A673 (cell line): ENCODE measurements around the gene ADCY5. TPM values are rescaled to one million over a fixed set of nuclear protein-coding genes. Genes with fewer than 3 reads are reported as not detected.
"Not testable (repeated sequence)": the region's sequence is repeated elsewhere in the genome, so short reads cannot be mapped to it uniquely, and the experiment has no call there.

Experiments used
- BruUV-seq: library from RNA; stranded (reverse); fragments of 400-500 nt; replicated peaks from 2 replicates; lab custom pipeline; 2021; lab: Mats Ljungman, UMichigan
- CTCF ChIA-PET: fragments of 300-600 bp; sonication (Branson Sonifier 250); formaldehyde crosslinking; loops from one replicate; lab custom pipeline; 2022; ENCODE audit warnings: antibody characterized with exemption; lab: Charles Lee
- POLR2A ChIA-PET: fragments of 300-600 bp; sonication (Branson Sonifier 250); formaldehyde crosslinking; loops from one replicate; lab custom pipeline; 2022; ENCODE audit warnings: antibody characterized with exemption; ENCODE audit not compliant: low non-redundant PET; lab: Charles Lee
- DNase-seq: peaks from one replicate; pipeline ENCODE4 v3.0.0-alpha.2; 2015; ENCODE audit warnings: low spot score
- H3K27ac ChIP-seq: fragments of 200-600 bp; sonication (generic); 2 replicates; pipeline ENCODE4 v1.5.1; 2016; ENCODE audit warnings: mixed run types, low read depth, mild to moderate bottlenecking, mixed read lengths, antibody characterized with exemption, low read length; ENCODE audit not compliant: poor library complexity, severe bottlenecking
- H3K27me3 ChIP-seq: fragments of 200-600 bp; sonication (generic); replicated peaks from 2 replicates; pipeline ENCODE4 v1.6.1; 2017; ENCODE audit warnings: mixed run types, low read depth, mild to moderate bottlenecking, mixed read lengths, antibody characterized with exemption, low read length; ENCODE audit not compliant: insufficient read depth, poor library complexity
- H3K36me3 ChIP-seq: fragments of 200-600 bp; sonication (generic); 2 replicates; pipeline ENCODE4 v1.6.1; 2016; ENCODE audit warnings: mixed run types, mild to moderate bottlenecking, mixed read lengths, antibody characterized with exemption, low read length; ENCODE audit not compliant: insufficient read depth, poor library complexity, severe bottlenecking
- H3K4me1 ChIP-seq: fragments of 200-600 bp; sonication (generic); 2 replicates; pipeline ENCODE4 v1.6.1; 2017; ENCODE audit warnings: mixed run types, mild to moderate bottlenecking, mixed read lengths, antibody characterized with exemption, low read length; ENCODE audit not compliant: insufficient read depth, poor library complexity, severe bottlenecking
- H3K4me3 ChIP-seq: fragments of 200-600 bp; sonication (generic); 2 replicates; pipeline ENCODE4 v1.5.1; 2016; ENCODE audit warnings: low read depth, mixed run types, mild to moderate bottlenecking, mixed read lengths, low read length; ENCODE audit not compliant: poor library complexity, severe bottlenecking
- H3K9me3 ChIP-seq: fragments of 200-600 bp; sonication (generic); 2 replicates; pipeline ENCODE4 v1.6.1; 2016; ENCODE audit warnings: mixed run types, low read depth, mild to moderate bottlenecking, mixed read lengths, antibody characterized with exemption, low read length; ENCODE audit not compliant: poor library complexity, severe bottlenecking
- EZH2 ChIP-seq: fragments of 200-600 bp; sonication (generic); IDR thresholded peaks from 2 replicates; pipeline ENCODE4 v1.6.1; 2017; ENCODE audit warnings: borderline replicate concordance, low read depth, mild to moderate bottlenecking, mixed read lengths, antibody characterized with exemption, low read length; ENCODE audit not compliant: poor library complexity, severe bottlenecking
- intact Hi-C: fragments of 100-400 bp; cut with micrococcal nuclease; formaldehyde crosslinking; loops from one replicate; pipeline ENCODE4 v1.10.0; 2022; ENCODE audit not compliant: unreplicated experiment
- total RNA-seq: library from RNA; stranded (reverse); gene quantifications from 2 replicates; pipeline ENCODE4 v1.2.3, GENCODE V29; 2021
- TF ChIP-seq, protein P1 (sequence below): fragments of 300-800, 200-600 bp; sonication (generic); conservative IDR thresholded peaks from 2 replicates; pipeline ENCODE4 v1.5.1; 2017; ENCODE audit warnings: low read depth, mild to moderate bottlenecking, antibody characterized with exemption, low read length, moderate library complexity, mixed read lengths

Gene ADCY5
- total RNA-seq, 1 experiment from 2014 or later = 0.21 TPM

DNA sequence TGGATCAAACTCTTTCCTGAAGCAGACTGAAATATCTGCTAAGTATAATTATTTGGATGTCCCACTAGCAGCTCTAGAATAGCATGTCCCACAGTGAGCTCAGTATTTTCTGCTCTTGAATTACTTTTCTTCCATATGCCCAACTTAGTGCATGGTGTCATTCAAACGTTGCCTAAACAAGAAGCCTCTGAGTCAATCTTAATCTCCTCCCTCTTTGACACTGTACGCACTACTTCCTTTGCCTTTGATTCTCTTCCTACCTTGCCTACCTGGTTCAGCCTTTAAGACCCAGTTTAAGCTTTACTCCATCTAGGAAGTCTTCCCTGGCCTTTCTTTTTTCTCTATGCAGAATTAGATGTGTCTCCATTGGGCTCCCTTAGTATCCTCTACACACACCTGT, 192.6 kb downstream of the ADCY5 start:
- H3K9me3 ChIP-seq = no peaks in the 10 kb centered on the region
- H3K27ac ChIP-seq = no peak overlapping the region
- no TSS peak for BruUV-seq
- DNase-seq = no peak
- intact Hi-C loops = loop anchor here (5.0 kb wide), 2 partner anchors 104 to 229 kb away; partner anchors contain the start of gene SEMA5B
- no peaks in the 10 kb centered on the region for H3K27me3 ChIP-seq
- no peaks in the 10 kb centered on the region for H3K36me3 ChIP-seq
- no peak overlapping the region for H3K4me3 ChIP-seq
- TF ChIP-seq, protein P1, sequence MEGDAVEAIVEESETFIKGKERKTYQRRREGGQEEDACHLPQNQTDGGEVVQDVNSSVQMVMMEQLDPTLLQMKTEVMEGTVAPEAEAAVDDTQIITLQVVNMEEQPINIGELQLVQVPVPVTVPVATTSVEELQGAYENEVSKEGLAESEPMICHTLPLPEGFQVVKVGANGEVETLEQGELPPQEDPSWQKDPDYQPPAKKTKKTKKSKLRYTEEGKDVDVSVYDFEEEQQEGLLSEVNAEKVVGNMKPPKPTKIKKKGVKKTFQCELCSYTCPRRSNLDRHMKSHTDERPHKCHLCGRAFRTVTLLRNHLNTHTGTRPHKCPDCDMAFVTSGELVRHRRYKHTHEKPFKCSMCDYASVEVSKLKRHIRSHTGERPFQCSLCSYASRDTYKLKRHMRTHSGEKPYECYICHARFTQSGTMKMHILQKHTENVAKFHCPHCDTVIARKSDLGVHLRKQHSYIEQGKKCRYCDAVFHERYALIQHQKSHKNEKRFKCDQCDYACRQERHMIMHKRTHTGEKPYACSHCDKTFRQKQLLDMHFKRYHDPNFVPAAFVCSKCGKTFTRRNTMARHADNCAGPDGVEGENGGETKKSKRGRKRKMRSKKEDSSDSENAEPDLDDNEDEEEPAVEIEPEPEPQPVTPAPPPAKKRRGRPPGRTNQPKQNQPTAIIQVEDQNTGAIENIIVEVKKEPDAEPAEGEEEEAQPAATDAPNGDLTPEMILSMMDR = no peak
- no peak for TF ChIP-seq EZH2
- CTCF ChIA-PET = no interaction called here
- POLR2A ChIA-PET = no interaction called here
- peaks cover 4% of the 10 kb centered on the region for H3K4me1 ChIP-seq

DNA sequence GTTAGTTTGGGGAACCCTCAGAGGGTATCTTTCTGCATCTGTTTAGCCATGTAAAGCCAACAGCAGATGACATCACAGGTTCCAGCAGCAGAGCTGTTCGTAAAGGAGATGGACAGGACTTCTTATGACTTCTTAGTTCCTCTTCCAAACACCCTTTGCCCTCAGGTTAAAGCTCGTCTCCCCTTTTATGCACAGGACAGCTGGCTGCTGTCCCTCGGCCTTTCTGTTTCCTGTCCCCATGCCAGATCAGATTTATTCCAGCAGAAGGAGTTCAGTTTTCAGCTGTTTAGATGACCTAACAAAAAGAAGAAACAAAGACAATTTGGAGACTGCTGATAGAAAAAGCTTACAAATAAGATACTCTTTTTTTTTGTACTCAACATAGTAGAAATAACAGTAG, 202.0 kb downstream of the ADCY5 start:
- intact Hi-C loops = no loop called here
- Histone ChIP-seq H3K4me1 (peaks cover 3% of the 10 kb centered on the region), H3K4me3 (no peak overlapping the region), H3K9me3 (no peaks in the 10 kb centered on the region), H3K27me3 (no peaks in the 10 kb centered on the region), H3K36me3 (no peaks in the 10 kb centered on the region), H3K27ac (no peak overlapping the region)
- no peak for DNase-seq
- no TSS peak for BruUV-seq
- ChIA-PET POLR2A (no interaction called here), CTCF (no interaction called here)
- TF ChIP-seq EZH2 = no peak

DNA sequence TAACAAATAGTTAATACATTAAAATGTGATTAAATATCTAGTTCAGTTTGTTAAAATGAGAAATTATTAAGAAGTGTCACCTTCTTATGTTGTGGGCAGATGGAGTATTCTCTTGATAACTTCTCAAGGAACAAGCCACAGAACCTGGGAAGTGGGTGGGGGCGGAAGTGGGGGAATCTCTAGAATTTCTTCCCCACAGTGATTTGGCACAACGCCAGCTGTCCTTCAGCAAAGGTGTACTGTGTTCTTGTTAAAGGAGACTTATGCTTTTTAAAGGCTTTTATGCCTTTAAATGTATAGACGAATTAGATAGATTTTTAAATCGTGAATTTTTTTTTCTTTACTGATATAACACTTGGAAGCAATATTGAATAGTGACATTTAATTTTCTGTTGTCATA, 204.8 kb downstream of the ADCY5 start:
- ChIA-PET CTCF (no interaction called here), POLR2A (no interaction called here)
- H3K27me3 ChIP-seq = no peaks in the 10 kb centered on the region
- H3K4me1 ChIP-seq = peaks cover 3% of the 10 kb centered on the region
- H3K36me3 ChIP-seq = peaks cover 5% of the 10 kb centered on the region
- no peak overlapping the region for H3K4me3 ChIP-seq
- DNase-seq = peak; percentile 7
- TF ChIP-seq EZH2 = no peak
- TF ChIP-seq, protein P1 = no peak
- intact Hi-C loops = no loop called here
- peaks cover 6% of the 10 kb centered on the region for H3K9me3 ChIP-seq
- no TSS peak for BruUV-seq
- no peak overlapping the region for H3K27ac ChIP-seq

DNA sequence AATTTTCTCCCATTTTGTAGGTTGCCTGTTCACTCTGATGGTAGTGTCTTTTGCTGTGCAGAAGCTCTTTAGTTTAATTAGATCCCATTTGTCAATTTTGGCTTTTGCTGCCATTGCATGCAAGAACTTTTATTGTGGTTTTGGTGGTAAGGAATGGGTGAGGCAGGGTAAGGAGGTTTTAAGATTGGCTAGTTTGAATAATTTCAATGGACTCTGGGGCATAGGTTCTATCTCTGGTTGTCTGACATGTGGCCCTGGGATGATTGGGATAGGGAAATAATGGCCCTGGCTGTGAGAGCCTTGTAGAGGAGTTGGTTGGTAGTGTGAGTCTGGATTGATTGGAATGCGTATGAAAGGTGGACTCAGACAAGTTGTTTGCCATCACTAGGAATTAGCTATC, 209.1 kb downstream of the ADCY5 start:
- Histone ChIP-seq H3K9me3 (peaks cover 6% of the 10 kb centered on the region), H3K36me3 (peaks cover 5% of the 10 kb centered on the region), H3K4me3 (no peak overlapping the region), H3K4me1 (no peaks in the 10 kb centered on the region), H3K27ac (no peak overlapping the region), H3K27me3 (no peaks in the 10 kb centered on the region)
- BruUV-seq = no TSS peak
- DNase-seq = no peak
- TF ChIP-seq, protein P1 = no peak
- TF ChIP-seq EZH2 = no peak
- intact Hi-C loops = no loop called here
- ChIA-PET POLR2A (no interaction called here), CTCF (no interaction called here)

DNA sequence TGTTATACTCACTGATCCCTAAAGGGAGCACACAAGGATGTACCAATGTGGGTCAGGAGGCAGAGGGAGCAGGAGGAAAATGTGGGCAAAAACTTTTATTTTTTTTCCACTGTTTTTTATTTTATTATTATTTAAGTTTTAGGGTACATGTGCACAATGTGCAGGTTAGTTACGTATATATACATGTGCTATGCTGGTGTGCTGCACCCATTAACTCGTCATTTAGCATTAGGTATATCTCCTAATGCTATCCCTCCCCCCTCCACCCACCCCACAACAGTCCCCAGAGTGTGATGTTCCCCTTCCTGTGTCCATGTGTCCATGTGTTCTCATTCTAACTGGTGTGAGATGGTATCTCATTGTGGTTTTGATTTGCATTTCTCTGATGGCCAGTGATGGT, 209.7 kb downstream of the ADCY5 start:
- CTCF ChIA-PET, intact Hi-C loops, H3K9me3 ChIP-seq, BruUV-seq, H3K4me3 ChIP-seq, H3K4me1 ChIP-seq, H3K27me3 ChIP-seq, H3K27ac ChIP-seq, H3K36me3 ChIP-seq, DNase-seq, POLR2A ChIA-PET: not testable (repeated sequence)
